ENCODE data around the gene FES. TPM values are rescaled to one million over a fixed set of nuclear protein-coding genes. Genes with fewer than 3 reads are reported as not detected.

Gene FES
- total and polyA plus RNA-seq, 10 of the 15 experiments (the other 5 are each of a cell fraction or from before 2014, with no cell fraction given): 0.07 to 23.9 (median 9.9) TPM

GRCh38 chr15:90877315-90877714, 7.0 kb upstream of the FES start (continued):
- TF ChIP-seq ZBTB11 (CRISPR knock-in tag; IDR thresholded peaks at IDR 0.05) (no peak), BCL11A (IDR thresholded peaks at IDR 0.05; ENCODE audit: low read depth, low read length) (no peak), IRF3 (IDR thresholded peaks at IDR 0.05) (no peak), PBX3 (IDR thresholded peaks at IDR 0.05; ENCODE audit: insufficient replicate concordance, low read depth, low read length) (no peak), PAX8 (IDR thresholded peaks at IDR 0.05) (no peak)

- no peak overlapping the region for H3K27ac ChIP-seq (ENCODE audit: control insufficient read depth, insufficient read depth)
- ATAC-seq (no peak), FAIRE-seq (no peak), DNase-seq (ENCODE audit: low read depth, low spot score) (no peak)
- SMC1A ChIA-PET (ENCODE audit: uncharacterized antibody, unreplicated experiment): no interaction called here
- POLR2A ChIA-PET: no interaction called here
- H3K4me1 ChIP-seq (ENCODE audit: control insufficient read depth, insufficient read depth, low read length): peaks cover 5% of the 10 kb centered on the region
- no peaks in the 10 kb centered on the region for H3K27me3 ChIP-seq (replicated peaks in 1 of 2; ENCODE audit: control insufficient read depth in 2 of 2, insufficient read depth in 2 of 2, low read length in 1 of 2)
- RAD21 ChIA-PET (ENCODE audit: unreplicated experiment): no interaction called here
- in situ Hi-C loops (cut with MboI) (no loop called here), intact Hi-C loops (cut with micrococcal nuclease; ENCODE audit: unreplicated experiment) (no loop called here)
- H3K36me3 ChIP-seq (ENCODE audit: control insufficient read depth in 2 of 2, insufficient read depth in 2 of 2, low read length in 1 of 2): peaks cover 17 to 40% of the 10 kb centered on the region in 2 experiments; a peak in 3 of 4 replicates
- no TSS peak for BruUV-seq (replicated peaks)
- no peak overlapping the region for H3K4me3 ChIP-seq
- no peak overlapping the region for H3K9ac ChIP-seq (ENCODE audit: control insufficient read depth, insufficient read depth, low read length)
- H3K9me3 ChIP-seq (replicated peaks; ENCODE audit: control insufficient read depth, insufficient read depth, low read length): no peaks in the 10 kb centered on the region
- peaks cover 4% of the 10 kb centered on the region; the same call in 1 of the 2 replicates for H4K20me1 ChIP-seq (ENCODE audit: control insufficient read depth, insufficient read depth)
- H3K4me2 ChIP-seq (ENCODE audit: control insufficient read depth, insufficient read depth): no peak overlapping the region
- no peak overlapping the region for H2AFZ ChIP-seq (ENCODE audit: control insufficient read depth, low read depth, low read length)
- H3K79me2 ChIP-seq (ENCODE audit: control insufficient read depth, insufficient read depth, low read length): peaks cover 10% of the 10 kb centered on the region
- WGBS (ENCODE audit: insufficient coverage, insufficient replicate concordance, low lambda C conversion rate, missing lambda C conversion rate): 93% methylated on average over 14 of the region's 14 CpGs
- CTCF ChIA-PET: no interaction called here
- TF ChIP-seq KLF5 (IDR thresholded peaks at IDR 0.05; ENCODE audit: partially characterized antibody) (no peak), RELB (IDR thresholded peaks at IDR 0.05; ENCODE audit: low read depth) (no peak), IRF5 (IDR thresholded peaks at IDR 0.05; ENCODE audit: borderline replicate concordance) (no peak), SKIL (IDR thresholded peaks at IDR 0.05; ENCODE audit: low read depth, poor library complexity, severe bottlenecking) (no peak), LARP7 (IDR thresholded peaks at IDR 0.05) (no peak)
Measured at GRCh38 chr15:90877996-90878395, 6.3 kb upstream of the FES start.

Measured in GM12878 (cell line).